Measurements from ENCODE around the gene LRFN3. TPM values are rescaled to one million over a fixed set of nuclear protein-coding genes. Genes with fewer than 3 reads are reported as not detected.
"Not testable (repeated sequence)": the region's sequence is repeated elsewhere in the genome, so short reads cannot be mapped to it uniquely, and the experiment has no call there.

LRFN3 gene
- total and polyA plus RNA-seq, 10 donors = 0.76 to 18.2 (median 9.1) TPM

DNA sequence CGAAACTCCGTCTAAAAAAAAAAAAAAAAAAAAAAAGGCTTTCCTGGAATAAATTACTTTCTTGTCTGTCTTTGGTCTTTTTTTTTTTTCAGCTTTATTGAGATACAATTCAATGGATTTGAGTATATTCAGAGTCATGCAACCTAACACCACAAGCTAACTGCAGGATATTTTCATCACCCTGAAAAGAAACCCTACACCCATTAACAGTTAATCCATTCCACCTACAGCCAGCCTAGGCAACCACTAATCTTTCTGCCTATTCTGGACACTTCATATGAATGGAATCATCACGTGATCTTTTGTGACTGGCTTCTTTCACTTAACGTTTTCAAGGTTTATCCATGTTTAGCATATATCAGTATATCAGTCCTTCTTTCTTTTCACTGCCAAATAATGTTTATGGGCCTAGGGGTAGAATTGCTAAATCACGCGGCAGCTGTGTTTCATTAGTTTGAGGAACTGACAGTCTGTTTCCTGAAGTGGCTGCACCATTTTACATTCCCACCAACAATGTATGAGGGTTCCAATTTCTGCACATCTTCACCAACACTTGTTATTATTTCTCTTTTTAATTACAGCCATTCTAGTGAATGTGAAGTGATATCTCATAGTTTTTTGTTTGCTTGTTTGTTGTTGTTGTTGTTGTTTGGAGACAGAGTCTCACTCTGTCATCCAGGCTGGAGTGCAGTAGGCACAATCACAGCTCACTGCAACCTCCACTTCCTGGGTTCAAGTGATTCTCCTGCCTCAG, 19.9 kb downstream of the LRFN3 start:
- no peak for DNase-seq
- TF ChIP-seq, protein P1, sequence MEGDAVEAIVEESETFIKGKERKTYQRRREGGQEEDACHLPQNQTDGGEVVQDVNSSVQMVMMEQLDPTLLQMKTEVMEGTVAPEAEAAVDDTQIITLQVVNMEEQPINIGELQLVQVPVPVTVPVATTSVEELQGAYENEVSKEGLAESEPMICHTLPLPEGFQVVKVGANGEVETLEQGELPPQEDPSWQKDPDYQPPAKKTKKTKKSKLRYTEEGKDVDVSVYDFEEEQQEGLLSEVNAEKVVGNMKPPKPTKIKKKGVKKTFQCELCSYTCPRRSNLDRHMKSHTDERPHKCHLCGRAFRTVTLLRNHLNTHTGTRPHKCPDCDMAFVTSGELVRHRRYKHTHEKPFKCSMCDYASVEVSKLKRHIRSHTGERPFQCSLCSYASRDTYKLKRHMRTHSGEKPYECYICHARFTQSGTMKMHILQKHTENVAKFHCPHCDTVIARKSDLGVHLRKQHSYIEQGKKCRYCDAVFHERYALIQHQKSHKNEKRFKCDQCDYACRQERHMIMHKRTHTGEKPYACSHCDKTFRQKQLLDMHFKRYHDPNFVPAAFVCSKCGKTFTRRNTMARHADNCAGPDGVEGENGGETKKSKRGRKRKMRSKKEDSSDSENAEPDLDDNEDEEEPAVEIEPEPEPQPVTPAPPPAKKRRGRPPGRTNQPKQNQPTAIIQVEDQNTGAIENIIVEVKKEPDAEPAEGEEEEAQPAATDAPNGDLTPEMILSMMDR (IDR thresholded peaks at IDR 0.05 in 8 of 11, conservative IDR thresholded peaks at IDR 0.05 in 3 of 11) = no peak

DNA sequence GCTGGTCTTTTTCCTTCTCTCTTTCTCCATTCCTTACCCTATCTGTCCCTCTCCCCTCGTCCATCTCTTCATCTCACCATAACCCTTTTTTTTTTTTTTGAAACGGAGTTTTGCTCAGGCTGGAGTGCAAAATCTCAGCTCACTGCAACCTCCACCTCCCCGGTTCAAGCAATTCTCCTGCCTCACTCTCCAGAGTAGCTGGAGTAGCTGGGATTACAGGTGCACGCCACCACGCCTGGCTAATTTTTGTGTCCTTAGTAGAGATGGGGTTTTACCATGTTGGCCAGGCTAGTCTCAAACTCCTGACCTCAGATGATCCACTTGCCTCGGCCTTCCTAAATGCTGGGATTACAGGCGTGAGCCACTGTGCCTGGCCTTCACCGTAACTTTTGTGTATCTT, 21.2 kb downstream of the LRFN3 start:
- Histone ChIP-seq H3K27ac (peak overlapping the region in 1 of 8 donors; percentile 28), H3K4me1 (peaks cover 7 to 52% (median 38%) of the 10 kb centered on the region in 6 donors), H3K27me3 (replicated peaks in 1 of 7) (peaks cover 0 to 49% (median 20%) of the 10 kb centered on the region in 7 donors)
- intact Hi-C loops (cut with DNase I; ENCODE audit: low total_unique reads); H3K4me3 ChIP-seq; DNase-seq; H3K9me3 ChIP-seq; H3K36me3 ChIP-seq: not testable (repeated sequence)
- 84 to 91% (median 87%) methylated on average over 8 of the region's 8 CpGs for WGBS, 5 donors

More for the DNA sequence above, 19.9 kb downstream of the LRFN3 start:
- no peak overlapping the region for H3K4me3 ChIP-seq
- H3K4me1 ChIP-seq = peaks cover 7 to 53% (median 38%) of the 10 kb centered on the region in 6 donors
- no peaks in the 10 kb centered on the region for H3K36me3 ChIP-seq
- peaks cover 0 to 7% (median 0%) of the 10 kb centered on the region in 8 donors for H3K9me3 ChIP-seq
- intact Hi-C loops (cut with DNase I; ENCODE audit: low total_unique reads) = no loop called here
- peak overlapping the region in 2 of 8 donors; percentile 38 to 90 for H3K27ac ChIP-seq
- H3K27me3 ChIP-seq (replicated peaks in 1 of 7) = peaks cover 0 to 38% (median 20%) of the 10 kb centered on the region in 7 donors
- WGBS, 5 donors = 55 to 64% (median 61%) methylated on average over 6 of the region's 6 CpGs

DNA sequence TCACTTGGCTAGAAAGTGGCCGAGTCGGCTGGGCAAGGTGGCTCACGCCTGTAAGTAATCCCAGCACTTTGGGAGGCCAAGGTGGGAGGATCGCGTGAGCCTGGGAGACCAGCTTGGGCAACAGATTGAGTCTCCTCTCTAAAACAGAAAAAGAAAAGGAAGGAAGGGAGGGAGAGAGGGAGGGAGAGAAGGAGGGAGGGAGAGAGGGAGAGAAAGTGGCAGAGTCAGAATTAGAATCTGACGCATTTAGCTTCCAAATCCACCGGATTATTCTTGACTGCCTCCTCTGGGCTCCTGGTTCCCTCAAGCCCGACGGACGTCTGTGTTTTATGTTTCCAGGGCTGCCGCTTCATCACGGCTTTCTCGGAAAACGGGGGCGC, 22.5 kb downstream of the LRFN3 start:
- Histone ChIP-seq H3K4me1 (peaks cover 7 to 39% (median 32%) of the 10 kb centered on the region in 6 donors), H3K36me3 (no peaks in the 10 kb centered on the region), H3K4me3 (peak overlapping the region in 6 of 8 donors; percentile 5 to 67 (median 31)), H3K9me3 (peaks cover 0 to 7% (median 0%) of the 10 kb centered on the region in 8 donors), H3K27ac (peak overlapping the region in 4 of 8 donors; percentile 19 to 70 (median 55)), H3K27me3 (replicated peaks in 1 of 7) (peaks cover 0 to 62% (median 25%) of the 10 kb centered on the region in 7 donors)
- TF ChIP-seq, protein P1 (IDR thresholded peaks at IDR 0.05 in 8 of 11, conservative IDR thresholded peaks at IDR 0.05 in 3 of 11) = no peak
- TF ChIP-seq POLR2AphosphoS5 (IDR thresholded peaks at IDR 0.05) (no peak), POLR2A (IDR thresholded peaks at IDR 0.05) (no peak)
- intact Hi-C loops (cut with DNase I; ENCODE audit: low total_unique reads) = no loop called here
- WGBS, 5 donors = 35 to 38% (median 36%) methylated on average over 13 to 15 of the region's 15 CpGs
- DNase-seq = no peak

DNA sequence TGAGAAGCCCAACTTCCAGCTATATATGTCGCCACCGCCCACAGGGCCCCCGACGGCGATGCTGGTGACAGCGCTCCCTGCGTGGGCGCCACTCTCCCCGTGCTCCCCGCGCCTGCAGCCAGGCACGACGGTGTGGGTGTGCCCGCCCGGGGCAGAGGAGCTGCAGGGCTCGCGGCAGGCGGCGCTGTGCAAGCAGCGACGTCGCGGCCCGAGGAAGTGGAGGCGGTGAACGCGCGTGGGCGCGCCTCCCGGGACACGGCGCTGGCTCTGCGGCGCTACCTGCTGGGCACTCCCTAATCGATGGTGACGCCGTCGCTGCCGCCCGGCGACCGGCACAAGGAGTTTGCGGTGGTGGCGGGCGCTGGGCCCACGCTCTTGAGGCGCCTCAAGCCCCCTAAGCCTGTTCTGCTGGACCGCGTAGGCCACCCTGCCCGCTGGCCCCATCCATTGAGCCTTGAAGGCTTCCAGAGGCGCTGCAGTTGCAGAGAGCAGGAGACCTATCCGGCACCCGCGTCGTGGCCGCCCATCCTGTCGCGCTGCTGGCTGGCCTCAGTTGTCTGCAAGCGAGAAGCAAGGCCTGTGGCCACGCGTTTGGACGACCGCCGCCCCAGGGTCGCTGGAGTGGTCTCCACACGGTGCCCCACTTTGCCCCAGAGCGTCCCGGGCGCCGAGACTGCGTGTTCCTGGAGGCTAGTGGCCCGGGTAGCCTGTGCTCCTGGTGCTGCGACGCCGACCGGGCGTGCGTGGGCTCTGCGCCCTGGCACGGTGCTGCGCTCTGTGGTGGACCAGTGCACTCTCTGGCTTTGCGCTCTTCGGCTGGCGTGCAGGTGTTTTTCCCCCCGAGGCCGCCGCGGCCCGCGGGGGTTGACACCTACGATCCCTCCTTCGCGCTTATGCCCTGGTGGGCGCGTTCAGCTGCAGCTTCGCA, 23.1 kb downstream of the LRFN3 start:
- peaks cover 0 to 68% (median 26%) of the 10 kb centered on the region in 7 donors for H3K27me3 ChIP-seq (replicated peaks in 1 of 7)
- DNase-seq = peak; percentile 95
- intact Hi-C loops (cut with DNase I; ENCODE audit: low total_unique reads) = no loop called here

More for the DNA sequence above, 23.1 kb downstream of the LRFN3 start:
- 0 to 22% (median 10%) methylated on average over 1 to 97 of the region's 97 CpGs for WGBS, 5 donors
- peak overlapping the region in 6 of 8 donors; percentile 6 to 70 (median 31) for H3K27ac ChIP-seq
- peak overlapping the region; percentile 5 to 67 (median 29) for H3K4me3 ChIP-seq
- H3K4me1 ChIP-seq = peaks cover 5 to 33% (median 25%) of the 10 kb centered on the region in 6 donors
- TF ChIP-seq POLR2A (IDR thresholded peaks at IDR 0.05) (no peak), POLR2AphosphoS5 (IDR thresholded peaks at IDR 0.05) (peak; percentile 44 to 67 (median 63))
- TF ChIP-seq, protein P1 (IDR thresholded peaks at IDR 0.05 in 8 of 11, conservative IDR thresholded peaks at IDR 0.05 in 3 of 11) = peak; percentile 13 to 74 (median 52)
- H3K9me3 ChIP-seq = peaks cover 0 to 7% (median 0%) of the 10 kb centered on the region in 8 donors
- H3K36me3 ChIP-seq = no peaks in the 10 kb centered on the region
